SU-DHL-6 (cell line): Measurements from ENCODE around the gene DBNDD1.

Experiments
- CTCF ChIP-seq: fragments of 200-600 bp; sonication (generic); IDR thresholded peaks from one replicate; pipeline ENCODE4 v1.5.1; 2017; ENCODE audit warnings: antibody characterized with exemption, mild to moderate bottlenecking, low read length, moderate library complexity; ENCODE audit not compliant: insufficient read depth, poor library complexity, severe bottlenecking
- EZH2phosphoT487 ChIP-seq: fragments of 200-600 bp; sonication (generic), shearing (Covaris generic); conservative IDR thresholded peaks from 2 replicates; pipeline ENCODE4 v1.6.1; 2018; ENCODE audit warnings: mild to moderate bottlenecking, antibody characterized with exemption, low read length, moderate library complexity, mixed read lengths

DNA sequence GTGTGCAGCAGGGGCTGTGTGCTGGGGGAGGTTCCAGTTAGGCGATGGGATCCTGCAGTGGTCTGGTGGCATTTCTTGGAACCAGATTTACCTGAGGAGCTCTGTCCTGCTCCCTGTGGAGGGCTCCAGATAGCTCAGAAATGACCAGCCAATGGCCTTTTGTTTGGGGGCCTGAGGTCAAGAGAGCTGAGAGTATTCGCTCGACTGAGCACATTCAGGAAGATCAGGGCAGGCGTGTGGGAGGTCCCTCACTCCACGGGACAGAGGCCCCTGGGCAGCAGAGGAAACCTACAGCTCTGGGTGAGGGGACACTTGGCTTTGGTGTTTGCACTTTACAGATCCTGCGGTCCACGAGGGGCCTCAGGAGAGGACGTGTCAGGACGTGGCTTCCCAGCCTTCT is 52.5 kb downstream of the DBNDD1 start:
- TF ChIP-seq CTCF (no peak), EZH2phosphoT487 (no peak)
